GM12801 (cell line): ENCODE results near the gene KDELR3.

Source experiments
- TF ChIP-seq, protein P1 (sequence below): IDR thresholded peaks from one replicate; pipeline ENCODE4 v1.5.1; 2011; ENCODE audit warnings: control low read depth; ENCODE audit not compliant: insufficient read length; ENCODE audit errors: extremely low read depth

Gene KDELR3

DNA sequence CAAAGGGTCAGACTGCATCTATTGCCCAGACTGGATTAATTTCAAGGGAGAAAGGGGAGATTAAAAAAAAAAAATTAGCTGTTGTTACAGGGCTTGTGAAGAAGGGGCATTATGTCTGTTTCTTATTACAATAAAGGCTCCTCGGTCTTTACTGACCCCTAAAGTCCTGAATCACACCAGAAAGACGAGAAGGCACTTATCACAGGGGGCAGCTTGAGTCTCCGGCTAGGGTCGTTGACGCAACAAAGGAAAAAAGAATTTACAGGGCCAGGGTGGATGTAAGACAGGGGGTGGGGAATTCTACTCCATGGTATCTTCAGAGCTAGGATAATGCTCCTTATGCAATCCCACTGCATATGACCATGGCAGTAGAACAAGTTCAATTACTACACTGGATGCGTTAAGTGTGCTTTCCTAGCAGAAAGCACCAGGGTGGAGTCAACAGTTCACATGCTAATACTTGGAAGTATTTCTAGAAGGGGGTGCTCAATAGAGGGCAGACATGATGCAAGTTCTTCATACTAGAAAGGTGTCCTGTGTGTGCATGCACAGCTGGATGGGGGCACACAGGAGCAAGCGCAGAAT, 21.8 kb downstream of the KDELR3 start:
- TF ChIP-seq, protein P1, sequence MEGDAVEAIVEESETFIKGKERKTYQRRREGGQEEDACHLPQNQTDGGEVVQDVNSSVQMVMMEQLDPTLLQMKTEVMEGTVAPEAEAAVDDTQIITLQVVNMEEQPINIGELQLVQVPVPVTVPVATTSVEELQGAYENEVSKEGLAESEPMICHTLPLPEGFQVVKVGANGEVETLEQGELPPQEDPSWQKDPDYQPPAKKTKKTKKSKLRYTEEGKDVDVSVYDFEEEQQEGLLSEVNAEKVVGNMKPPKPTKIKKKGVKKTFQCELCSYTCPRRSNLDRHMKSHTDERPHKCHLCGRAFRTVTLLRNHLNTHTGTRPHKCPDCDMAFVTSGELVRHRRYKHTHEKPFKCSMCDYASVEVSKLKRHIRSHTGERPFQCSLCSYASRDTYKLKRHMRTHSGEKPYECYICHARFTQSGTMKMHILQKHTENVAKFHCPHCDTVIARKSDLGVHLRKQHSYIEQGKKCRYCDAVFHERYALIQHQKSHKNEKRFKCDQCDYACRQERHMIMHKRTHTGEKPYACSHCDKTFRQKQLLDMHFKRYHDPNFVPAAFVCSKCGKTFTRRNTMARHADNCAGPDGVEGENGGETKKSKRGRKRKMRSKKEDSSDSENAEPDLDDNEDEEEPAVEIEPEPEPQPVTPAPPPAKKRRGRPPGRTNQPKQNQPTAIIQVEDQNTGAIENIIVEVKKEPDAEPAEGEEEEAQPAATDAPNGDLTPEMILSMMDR = no peak

- TF ChIP-seq, protein P1 = no peak
These were observed 22.6 kb downstream of the KDELR3 start for GRCh38 chr22:38490475-38490874.

- TF ChIP-seq, protein P1 = no peak
These were observed 23.0 kb downstream of the KDELR3 start for GRCh38 chr22:38490915-38491314.

GRCh38 chr22:38491707-38492348, 23.9 kb downstream of the KDELR3 start:
- TF ChIP-seq, protein P1 = no peak

- TF ChIP-seq, protein P1 = no peak
These were observed 26.6 kb downstream of the KDELR3 start for GRCh38 chr22:38494498-38494897.

- TF ChIP-seq, protein P1 = no peak
These were observed 27.0 kb downstream of the KDELR3 start for GRCh38 chr22:38494939-38495338.

DNA sequence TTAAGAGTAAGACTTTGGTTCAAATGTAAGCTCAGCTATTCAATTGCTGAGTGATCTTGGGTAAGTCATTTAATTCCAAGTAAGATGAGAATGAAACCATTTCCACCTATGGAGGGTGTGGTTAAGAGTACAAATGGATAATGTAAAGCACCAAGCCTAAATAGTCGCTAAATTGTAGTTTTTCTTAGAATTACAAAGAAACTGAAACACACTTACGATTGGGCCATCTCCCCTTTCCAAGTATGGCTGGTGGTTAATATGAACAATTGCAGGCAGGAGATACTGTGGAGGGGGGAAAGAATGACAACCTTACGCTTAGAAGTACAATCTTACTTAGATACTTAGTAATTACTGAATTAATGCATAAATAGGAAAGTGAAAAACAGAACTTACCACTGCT, 30.0 kb downstream of the KDELR3 start:
- TF ChIP-seq, protein P1 = no peak
